Neuronal stem cell (in vitro differentiated cells): Measurements from ENCODE around the gene TOX2.

Source experiments
- DNase-seq: peaks from one replicate; pipeline ENCODE4 v3.0.0-alpha.2; 2013; ENCODE audit warnings: low spot score
- H2AFZ ChIP-seq: one replicate; pipeline ENCODE4 v1.6.1; 2013; ENCODE audit warnings: mild to moderate bottlenecking, low read length, inconsistent platforms
- H2AK5ac ChIP-seq: 2 replicates; pipeline ENCODE4 v1.6.1; 2013; ENCODE audit warnings: low read depth, mild to moderate bottlenecking, inconsistent platforms, low read length, moderate library complexity, mixed read lengths
- H2BK120ac ChIP-seq: 2 replicates; pipeline ENCODE4 v1.6.1; 2013; ENCODE audit warnings: low read depth, mild to moderate bottlenecking, inconsistent platforms, low read length, moderate library complexity, mixed read lengths
- H2BK12ac ChIP-seq: one replicate; pipeline ENCODE4 v1.6.1; 2013; ENCODE audit warnings: low read length, inconsistent platforms
- H2BK15ac ChIP-seq: 2 replicates; pipeline ENCODE4 v1.6.1; 2013; ENCODE audit warnings: mild to moderate bottlenecking, low read length, inconsistent platforms, mixed read lengths
- H2BK5ac ChIP-seq: one replicate; pipeline ENCODE4 v1.6.1; 2013; ENCODE audit warnings: inconsistent platforms, mild to moderate bottlenecking, low read length, moderate library complexity
- H3K14ac ChIP-seq: one replicate; pipeline ENCODE4 v1.6.1; 2013; ENCODE audit warnings: low read length, inconsistent platforms
- H3K18ac ChIP-seq: 2 replicates; pipeline ENCODE4 v1.6.1; 2013; ENCODE audit warnings: low read length, inconsistent platforms
- H3K23ac ChIP-seq: 2 replicates; pipeline ENCODE4 v1.6.1; 2013; ENCODE audit warnings: low read depth, mild to moderate bottlenecking, mixed read lengths, low read length, inconsistent platforms; ENCODE audit not compliant: poor library complexity
- H3K27ac ChIP-seq: replicated peaks from 3 replicates; pipeline ENCODE4 v1.5.1; 2013; ENCODE audit warnings: low read length, inconsistent platforms
- H3K27me3 ChIP-seq, 3 experiments: 2 replicates each; pipeline ENCODE4 v1.6.1; 2013; ENCODE audit warnings: low read length in 3 of 3, mild to moderate bottlenecking in 2 of 3, inconsistent platforms in 1 of 3, low read depth in 1 of 3, mixed read lengths in 1 of 3, moderate library complexity in 1 of 3; ENCODE audit not compliant: control insufficient read depth in 3 of 3, insufficient read depth in 3 of 3
- H3K36me3 ChIP-seq, 2 donors: replicated peaks in 1 of 2; 2 replicates each; pipeline ENCODE4 v1.6.1; 2013; ENCODE audit warnings: low read length in 2 of 2; ENCODE audit not compliant: control insufficient read depth in 2 of 2, insufficient read depth in 2 of 2
- H3K4ac ChIP-seq: 2 replicates; pipeline ENCODE4 v1.6.1; 2013; ENCODE audit warnings: inconsistent platforms, mild to moderate bottlenecking, low read length, moderate library complexity
- H3K4me1 ChIP-seq, 2 donors: 1 replicate in 1 of 2; 2 replicates in 1 of 2; pipeline ENCODE4 v1.6.1; 2013; ENCODE audit warnings: low read length in 2 of 2, low read depth in 1 of 2; ENCODE audit not compliant: control insufficient read depth in 2 of 2, insufficient read depth in 1 of 2
- H3K4me2 ChIP-seq: one replicate; pipeline ENCODE4 v1.6.1; 2013; ENCODE audit warnings: mild to moderate bottlenecking, low read length, inconsistent platforms; ENCODE audit not compliant: insufficient read depth, poor library complexity, severe bottlenecking
- H3K4me3 ChIP-seq, 2 donors: 2 replicates each; pipeline ENCODE4 v1.5.1; 2013; ENCODE audit warnings: low read length in 2 of 2, mild to moderate bottlenecking in 2 of 2, inconsistent platforms in 1 of 2, moderate library complexity in 1 of 2
- H3K79me1 ChIP-seq: one replicate; pipeline ENCODE4 v1.6.1; 2013; ENCODE audit warnings: low read depth, mild to moderate bottlenecking, inconsistent platforms, low read length, moderate library complexity
- H3K9ac ChIP-seq: one replicate; pipeline ENCODE4 v1.6.1; 2013; ENCODE audit warnings: mild to moderate bottlenecking, low read depth, low read length, inconsistent platforms; ENCODE audit not compliant: poor library complexity
- H3K9me3 ChIP-seq, 2 donors: replicated peaks in 1 of 2; 2 replicates each; pipeline versions ENCODE3 to v1.6.1; 2013; ENCODE audit warnings: low read length in 2 of 2, mild to moderate bottlenecking in 2 of 2, inconsistent platforms in 1 of 2, low read depth in 1 of 2, mixed read lengths in 1 of 2, moderate library complexity in 1 of 2; ENCODE audit not compliant: control insufficient read depth in 2 of 2, insufficient read depth in 1 of 2
- H4K8ac ChIP-seq: one replicate; pipeline ENCODE4 v1.6.1; 2013; ENCODE audit warnings: low read depth, mild to moderate bottlenecking, inconsistent platforms, low read length, moderate library complexity
- H4K91ac ChIP-seq: one replicate; pipeline ENCODE4 v1.6.1; 2013; ENCODE audit warnings: low read length, low read depth, mild to moderate bottlenecking, inconsistent platforms; ENCODE audit not compliant: poor library complexity
- WGBS, 2 donors: extraction: QIAGEN DNeasy Blood & Tissue Kit; methylation state at CpG; one replicate each; pipeline ENCODE4 v1.1.7; 2013; ENCODE audit warnings: missing lambda C conversion rate in 2 of 2, mixed read lengths in 1 of 2; ENCODE audit not compliant: insufficient read length in 2 of 2, insufficient replicate concordance in 1 of 2; ENCODE audit errors: extremely low coverage in 2 of 2; 5-methylcytosine and 5-hydroxymethylcytosine counted together

TOX2 gene

GRCh38 chr20:43969028-43969447 lies 54.4 kb downstream of the TOX2 start:
- H3K27me3 ChIP-seq: no peaks in the 10 kb centered on the region
- H3K23ac ChIP-seq: peak overlapping the region; percentile 70
- H3K4me2 ChIP-seq: no peak overlapping the region
- H3K14ac ChIP-seq: no peak overlapping the region
- H2AK5ac ChIP-seq: no peak overlapping the region
- peak overlapping the region; percentile 66 for H3K9ac ChIP-seq
- DNase-seq: no peak
- H3K18ac ChIP-seq: no peak overlapping the region
- H3K4me1 ChIP-seq: peaks cover 0 to 2% of the 10 kb centered on the region in 2 donors
- no peak overlapping the region for H2BK15ac ChIP-seq
- no CpG with 5 or more reads among the region's 7 CpGs for WGBS, 2 donors
- no peak overlapping the region for H4K8ac ChIP-seq
- no peaks in the 10 kb centered on the region for H3K79me1 ChIP-seq
- no peak overlapping the region for H3K4me3 ChIP-seq
- no peak overlapping the region for H3K27ac ChIP-seq
- H3K36me3 ChIP-seq: no peaks in the 10 kb centered on the region
- H2BK12ac ChIP-seq: no peak overlapping the region
- no peaks in the 10 kb centered on the region for H3K9me3 ChIP-seq
- no peak overlapping the region for H4K91ac ChIP-seq
- H2BK5ac ChIP-seq: no peak overlapping the region
- no peak overlapping the region for H3K4ac ChIP-seq
- H2BK120ac ChIP-seq: no peak overlapping the region
- no peak overlapping the region for H2AFZ ChIP-seq

GRCh38 chr20:43969501-43970182 lies 55.0 kb downstream of the TOX2 start:
- H4K91ac ChIP-seq: no peak overlapping the region
- no peak overlapping the region for H3K9ac ChIP-seq
- H3K4ac ChIP-seq: no peak overlapping the region
- peaks cover 0 to 2% of the 10 kb centered on the region in 2 donors for H3K4me1 ChIP-seq
- no peak overlapping the region for H4K8ac ChIP-seq
- no peak overlapping the region for H2BK12ac ChIP-seq
- no peak for DNase-seq
- H2AFZ ChIP-seq: no peak overlapping the region
- H2BK15ac ChIP-seq: no peak overlapping the region
- no peaks in the 10 kb centered on the region for H3K36me3 ChIP-seq
- no peak overlapping the region for H3K14ac ChIP-seq
- H3K18ac ChIP-seq: no peak overlapping the region
- H2BK5ac ChIP-seq: no peak overlapping the region
- no peak overlapping the region for H2AK5ac ChIP-seq
- H2BK120ac ChIP-seq: no peak overlapping the region
- no peak overlapping the region for H3K4me3 ChIP-seq
- H3K4me2 ChIP-seq: no peak overlapping the region
- H3K27me3 ChIP-seq: no peaks in the 10 kb centered on the region
- no CpG with 5 or more reads among the region's 8 CpGs for WGBS, 2 donors
- no peak overlapping the region for H3K23ac ChIP-seq
- no peaks in the 10 kb centered on the region for H3K9me3 ChIP-seq
- no peaks in the 10 kb centered on the region for H3K79me1 ChIP-seq
- H3K27ac ChIP-seq: no peak overlapping the region

- Histone ChIP-seq H3K18ac (no peak overlapping the region), H3K4me2 (no peak overlapping the region), H3K4me3 (no peak overlapping the region), H3K4ac (no peak overlapping the region), H2AFZ (no peak overlapping the region), H2AK5ac (no peak overlapping the region), H3K27ac (no peak overlapping the region), H3K36me3 (no peaks in the 10 kb centered on the region), H2BK120ac (no peak overlapping the region), H3K27me3 (no peaks in the 10 kb centered on the region), H3K4me1 (peaks cover 0 to 2% of the 10 kb centered on the region in 2 donors), H3K23ac (no peak overlapping the region), H4K91ac (no peak overlapping the region), H2BK15ac (no peak overlapping the region), H3K79me1 (no peaks in the 10 kb centered on the region), H3K9me3 (no peaks in the 10 kb centered on the region), H4K8ac (no peak overlapping the region), H3K9ac (no peak overlapping the region), H2BK12ac (no peak overlapping the region), H3K14ac (no peak overlapping the region), H2BK5ac (no peak overlapping the region)
- WGBS, 2 donors: no CpG with 5 or more reads among the region's 10 CpGs
- DNase-seq: no peak
Observed at GRCh38 chr20:43971267-43971666, 56.6 kb downstream of the TOX2 start.

- no peaks in the 10 kb centered on the region for H3K27me3 ChIP-seq
- no peak overlapping the region for H3K14ac ChIP-seq
- no peak overlapping the region for H4K8ac ChIP-seq
- H3K4ac ChIP-seq: no peak overlapping the region
- no peaks in the 10 kb centered on the region for H3K9me3 ChIP-seq
- no peak overlapping the region for H3K4me3 ChIP-seq
- H4K91ac ChIP-seq: no peak overlapping the region
- H3K36me3 ChIP-seq: no peaks in the 10 kb centered on the region
- H3K4me2 ChIP-seq: no peak overlapping the region
- no peak for DNase-seq
- no peak overlapping the region for H2AK5ac ChIP-seq
- H2BK5ac ChIP-seq: no peak overlapping the region
- H3K79me1 ChIP-seq: no peaks in the 10 kb centered on the region
- H3K23ac ChIP-seq: no peak overlapping the region
- H3K4me1 ChIP-seq: peaks cover 0 to 2% of the 10 kb centered on the region in 2 donors
- H2AFZ ChIP-seq: no peak overlapping the region
- no CpG with 5 or more reads among the region's 2 CpGs for WGBS, 2 donors
- no peak overlapping the region for H2BK15ac ChIP-seq
- H3K27ac ChIP-seq: no peak overlapping the region
- H2BK120ac ChIP-seq: no peak overlapping the region
- no peak overlapping the region for H2BK12ac ChIP-seq
- H3K9ac ChIP-seq: no peak overlapping the region
- no peak overlapping the region for H3K18ac ChIP-seq
Observed at GRCh38 chr20:43972051-43972450, 57.4 kb downstream of the TOX2 start.
